Measurements from ENCODE around the gene CD47.

GRCh38 chr3:108130236-108130635 lies 39.4 kb upstream of the CD47 start:
- TF ChIP-seq CTCF (conservative IDR thresholded peaks at IDR 0.05; ENCODE audit: low read depth, low read length) = no peak
- no peak for TF ChIP-seq EZH2phosphoT487 (IDR thresholded peaks at IDR 0.05; ENCODE audit: borderline replicate concordance, low read length)
- TF ChIP-seq EZH2 (IDR thresholded peaks at IDR 0.05; ENCODE audit: low read length, unreplicated experiment) = no peak

Data from PC-3 (cell line).